Keratinocyte (primary cell): ENCODE results near the gene SLC25A23.

Source experiments
- CTCF ChIP-seq, 3 experiments: IDR thresholded peaks in 1 of 3; conservative IDR thresholded peaks in 1 of 3; optimal IDR thresholded peaks in 1 of 3; 2 replicates in 2 of 3; 3 replicates in 1 of 3; pipeline versions ENCODE3 to v1.5.1; 2011; ENCODE audit warnings: low read length in 3 of 3, mild to moderate bottlenecking in 3 of 3, moderate library complexity in 2 of 3, control low read depth in 1 of 3, inconsistent platforms in 1 of 3; ENCODE audit not compliant: insufficient read depth in 2 of 3; ENCODE audit errors: extremely low read depth in 1 of 3
- EZH2 ChIP-seq: IDR thresholded peaks from one replicate; pipeline ENCODE4 v1.6.1; 2012; ENCODE audit warnings: inconsistent platforms, mild to moderate bottlenecking, low read length, moderate library complexity

GRCh38 chr19:6412447-6413091 is 47.0 kb downstream of the SLC25A23 start:
- TF ChIP-seq EZH2, result no peak
- TF ChIP-seq CTCF (optimal IDR thresholded peaks at IDR 0.05 in 1 of 3, IDR thresholded peaks at IDR 0.05 in 1 of 3, conservative IDR thresholded peaks at IDR 0.05 in 1 of 3; ENCODE audit: extremely low read depth in 1 of 3, insufficient read depth in 2 of 3, low read length in 3 of 3), result peak; percentile 50 to 68 (median 60)
